HG02763 (cell line): ENCODE measurements around the gene CLEC3B.

ENCODE experiments used
- ATAC-seq: cut with Tn5 transposase; IDR thresholded peaks from one replicate; pipeline ENCODE4 v1.9.1; 2021; ENCODE audit warnings: mild to moderate bottlenecking, moderate library complexity; ENCODE audit not compliant: unreplicated experiment

The CLEC3B gene

GRCh38 chr3:45002720-45003119 lies 23.4 kb upstream of the CLEC3B start:
- ATAC-seq, result no peak

GRCh38 chr3:45003406-45003805 lies 22.7 kb upstream of the CLEC3B start:
- no peak for ATAC-seq

- no peak for ATAC-seq
Measured at GRCh38 chr3:45003859-45004258, 22.2 kb upstream of the CLEC3B start.

GRCh38 chr3:45007091-45007490 lies 19.0 kb upstream of the CLEC3B start:
- no peak for ATAC-seq

GRCh38 chr3:45008117-45008516 lies 18.0 kb upstream of the CLEC3B start:
- ATAC-seq, result no peak

- ATAC-seq, result no peak
Measured at GRCh38 chr3:45009868-45010267, 16.2 kb upstream of the CLEC3B start.

GRCh38 chr3:45010811-45011333 lies 15.2 kb upstream of the CLEC3B start:
- ATAC-seq, result no peak

GRCh38 chr3:45011756-45012508 lies 14.2 kb upstream of the CLEC3B start:
- no peak for ATAC-seq

- no peak for ATAC-seq
Measured at GRCh38 chr3:45012577-45012976, 13.5 kb upstream of the CLEC3B start.

GRCh38 chr3:45016916-45017315 lies 9.2 kb upstream of the CLEC3B start:
- no peak for ATAC-seq

- ATAC-seq, result no peak
Measured at GRCh38 chr3:45017821-45018220, 8.3 kb upstream of the CLEC3B start.

GRCh38 chr3:45020534-45020933 lies 5.6 kb upstream of the CLEC3B start:
- no peak for ATAC-seq

- no peak for ATAC-seq
Measured at GRCh38 chr3:45021524-45022297, 4.4 kb upstream of the CLEC3B start.

- ATAC-seq, result no peak
Measured at GRCh38 chr3:45023675-45024074, 2.4 kb upstream of the CLEC3B start.

GRCh38 chr3:45024542-45025255 lies 1.4 kb upstream of the CLEC3B start:
- ATAC-seq, result no peak

GRCh38 chr3:45026957-45027356 lies 854 bp downstream of the CLEC3B start:
- ATAC-seq, result no peak

GRCh38 chr3:45027441-45027840 lies 1.3 kb downstream of the CLEC3B start:
- ATAC-seq, result no peak

- ATAC-seq, result no peak
Measured at GRCh38 chr3:45029216-45029615, 3.1 kb downstream of the CLEC3B start.

GRCh38 chr3:45029661-45030060 lies 3.6 kb downstream of the CLEC3B start:
- ATAC-seq, result no peak

- ATAC-seq, result no peak
Measured at GRCh38 chr3:45031531-45031930, 5.4 kb downstream of the CLEC3B start.

- no peak for ATAC-seq
Measured at GRCh38 chr3:45032113-45032512, 6.0 kb downstream of the CLEC3B start.
